HUES6 (cell line): ENCODE measurements around the gene GPS1.

Source experiments
- H3K27ac ChIP-seq: 2 replicates; pipeline ENCODE4 v1.7.0; 2013; ENCODE audit warnings: low read depth, mild to moderate bottlenecking, low read length, inconsistent platforms
- H3K27me3 ChIP-seq: 2 replicates; pipeline ENCODE4 v1.6.1; 2013; ENCODE audit warnings: low read length; ENCODE audit not compliant: control insufficient read depth, insufficient read depth
- H3K36me3 ChIP-seq: 2 replicates; pipeline ENCODE4 v1.6.1; 2013; ENCODE audit warnings: low read length; ENCODE audit not compliant: control insufficient read depth, insufficient read depth
- H3K4me1 ChIP-seq: 2 replicates; pipeline ENCODE4 v1.6.1; 2013; ENCODE audit warnings: low read length; ENCODE audit not compliant: control insufficient read depth, insufficient read depth
- H3K4me3 ChIP-seq: 2 replicates; pipeline ENCODE4 v1.5.1; 2013; ENCODE audit warnings: low read depth, low read length
- H3K9ac ChIP-seq: one replicate; pipeline ENCODE4 v1.6.1; 2013; ENCODE audit warnings: mild to moderate bottlenecking, low read length
- H3K9me3 ChIP-seq: 2 replicates; pipeline ENCODE4 v1.6.1; 2013; ENCODE audit warnings: low read depth, low read length; ENCODE audit not compliant: control insufficient read depth, insufficient read depth

GPS1 gene

DNA sequence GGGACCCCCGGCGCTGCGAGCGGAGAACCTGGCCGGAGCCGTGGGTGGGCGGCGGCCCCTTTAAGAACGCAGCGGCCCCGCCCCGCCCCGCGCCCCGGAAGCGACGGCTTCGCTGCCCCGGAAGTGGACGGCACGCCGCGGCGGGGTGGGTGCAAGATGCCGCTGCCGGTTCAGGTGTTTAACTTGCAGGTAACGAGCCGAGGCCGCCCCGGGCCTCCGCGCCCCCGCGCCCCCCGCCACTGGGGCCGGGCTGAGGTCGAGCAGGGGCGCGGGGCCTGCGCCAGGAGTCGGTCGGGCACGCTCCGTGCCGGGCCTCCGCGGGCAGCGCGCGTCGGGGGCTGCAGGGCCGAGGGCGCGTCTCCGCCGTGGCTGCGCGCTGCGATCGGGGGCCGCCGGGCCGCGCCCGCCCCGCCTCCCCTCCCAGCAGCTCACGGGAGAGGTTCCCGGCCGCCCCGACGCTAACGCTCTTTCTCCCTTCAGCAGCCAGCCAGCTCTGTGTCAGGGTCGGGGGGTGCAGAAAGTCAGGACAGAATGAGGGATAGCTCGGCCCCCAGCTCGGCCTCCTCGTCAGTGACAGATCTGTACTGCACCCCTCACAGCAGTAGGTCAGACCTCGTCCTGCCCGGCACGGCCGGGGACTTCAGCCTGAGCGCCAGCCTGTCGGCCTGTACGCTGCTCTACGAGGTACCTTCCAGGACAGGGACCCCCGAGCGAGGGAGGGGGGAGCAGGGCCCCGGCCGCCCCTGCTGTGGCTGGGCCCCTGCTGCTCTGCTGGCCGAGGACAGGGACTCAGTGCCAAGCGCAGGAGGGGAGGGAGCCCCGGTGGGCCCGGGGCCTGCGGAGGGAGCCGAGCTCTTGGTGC, at the start of gene GPS1, which contains the start of gene RFNG:
GPS1 (plus strand) TSS at position 123 of the 862 bp plus-strand sequence; CDS start at position 157, 34 bp downstream.
RFNG (minus strand) TSS at position 36 of the 862 bp plus-strand sequence. CDS start 45 bp downstream, outside the sequence.
- H3K4me1 ChIP-seq: peaks cover 9% of the 10 kb centered on the region
- H3K4me3 ChIP-seq: peak within 1 kb of the TSS; percentile 99
- no peak within 1 kb of the TSS; the same call in 1 of the 2 replicates for H3K27ac ChIP-seq
- no peaks in the 10 kb centered on the region for H3K9me3 ChIP-seq
- peak within 1 kb of the TSS; percentile 88 for H3K9ac ChIP-seq
- H3K27me3 ChIP-seq: no peaks in the 10 kb centered on the region
- peaks cover 73% of the 10 kb centered on the region for H3K36me3 ChIP-seq

GRCh38 chr17:82003411-82004381, 48.0 kb upstream of the GPS1 start:
- H3K27ac ChIP-seq: peak overlapping the region; percentile 61; the same call in 1 of the 2 replicates
- H3K9me3 ChIP-seq: no peaks in the 10 kb centered on the region
- H3K36me3 ChIP-seq: no peaks in the 10 kb centered on the region; the same call in 1 of the 2 replicates
- no peak overlapping the region for H3K4me3 ChIP-seq
- H3K4me1 ChIP-seq: peaks cover 5% of the 10 kb centered on the region; the same call in 1 of the 2 replicates
- peak overlapping the region; percentile 58 for H3K9ac ChIP-seq
- no peaks in the 10 kb centered on the region for H3K27me3 ChIP-seq

GRCh38 chr17:82004517-82005455, 46.9 kb upstream of the GPS1 start:
- Histone ChIP-seq H3K27ac (no peak overlapping the region), H3K9me3 (no peaks in the 10 kb centered on the region), H3K36me3 (no peaks in the 10 kb centered on the region), H3K4me3 (no peak overlapping the region), H3K4me1 (peaks cover 5% of the 10 kb centered on the region; the same call in 1 of the 2 replicates), H3K9ac (no peak overlapping the region), H3K27me3 (no peaks in the 10 kb centered on the region)

GRCh38 chr17:82005701-82006348, 45.9 kb upstream of the GPS1 start:
- Histone ChIP-seq H3K27ac (no peak overlapping the region), H3K4me3 (no peak overlapping the region), H3K9me3 (no peaks in the 10 kb centered on the region), H3K27me3 (no peaks in the 10 kb centered on the region), H3K9ac (no peak overlapping the region), H3K36me3 (no peaks in the 10 kb centered on the region), H3K4me1 (peaks cover 5% of the 10 kb centered on the region; the same call in 1 of the 2 replicates)

GRCh38 chr17:82006468-82007227, 45.0 kb upstream of the GPS1 start:
- Histone ChIP-seq H3K27ac (no peak overlapping the region), H3K27me3 (no peaks in the 10 kb centered on the region), H3K9ac (no peak overlapping the region), H3K4me1 (peaks cover 5% of the 10 kb centered on the region; the same call in 1 of the 2 replicates), H3K36me3 (no peaks in the 10 kb centered on the region; the same call in 1 of the 2 replicates), H3K4me3 (no peak overlapping the region), H3K9me3 (no peaks in the 10 kb centered on the region)

GRCh38 chr17:82007228-82007494, 44.5 kb upstream of the GPS1 start:
- H3K27ac ChIP-seq: no peak overlapping the region
- no peaks in the 10 kb centered on the region for H3K9me3 ChIP-seq
- H3K36me3 ChIP-seq: no peaks in the 10 kb centered on the region; the same call in 1 of the 2 replicates
- no peaks in the 10 kb centered on the region for H3K27me3 ChIP-seq
- no peak overlapping the region for H3K9ac ChIP-seq
- peaks cover 9% of the 10 kb centered on the region; the same call in 1 of the 2 replicates for H3K4me1 ChIP-seq
- no peak overlapping the region for H3K4me3 ChIP-seq

DNA sequence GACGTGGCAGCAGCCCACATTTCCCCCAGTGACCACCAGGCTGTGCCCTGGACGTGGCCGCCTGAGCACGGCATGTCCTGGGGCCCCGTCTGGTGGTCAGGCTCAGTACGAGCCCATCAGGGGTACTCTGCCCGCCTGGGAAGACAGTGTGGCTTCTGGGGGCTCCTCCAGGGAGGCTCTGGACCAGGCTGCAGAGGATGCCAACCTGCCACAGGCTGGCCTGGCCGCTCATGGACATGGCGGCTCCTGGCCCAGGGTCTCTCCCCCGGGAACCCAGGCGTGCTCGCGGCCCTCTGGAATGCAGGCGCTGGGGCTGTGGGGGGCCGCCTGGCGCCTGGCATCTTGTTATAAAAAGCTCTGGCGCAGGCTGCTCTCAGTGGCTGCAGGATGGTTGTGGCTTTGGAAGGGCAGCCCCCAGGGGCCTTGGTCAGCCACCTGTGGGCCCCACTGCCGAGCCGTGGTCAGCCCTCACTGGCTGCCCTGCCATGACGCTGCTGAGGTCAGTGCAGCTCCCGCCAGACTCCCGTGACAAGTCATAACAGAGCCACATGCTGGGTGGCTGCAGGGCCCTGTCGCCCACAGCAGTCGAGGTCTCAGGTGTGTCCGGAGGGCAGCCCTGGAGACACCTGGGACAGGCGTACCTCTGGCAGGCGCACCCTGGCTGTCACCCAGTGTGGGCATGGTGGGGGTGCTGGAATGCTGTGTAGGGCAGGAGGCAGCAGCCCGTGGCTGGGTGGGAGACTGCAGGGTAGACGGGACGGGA, 44.0 kb upstream of the GPS1 start:
- Histone ChIP-seq H3K9me3 (no peaks in the 10 kb centered on the region), H3K27me3 (no peaks in the 10 kb centered on the region), H3K4me1 (peaks cover 15% of the 10 kb centered on the region; the same call in 1 of the 2 replicates), H3K4me3 (no peak overlapping the region), H3K9ac (no peak overlapping the region), H3K36me3 (no peaks in the 10 kb centered on the region; the same call in 1 of the 2 replicates), H3K27ac (no peak overlapping the region)

- Histone ChIP-seq H3K27ac (no peak overlapping the region), H3K9me3 (no peaks in the 10 kb centered on the region), H3K36me3 (no peaks in the 10 kb centered on the region; the same call in 1 of the 2 replicates), H3K9ac (no peak overlapping the region), H3K4me3 (no peak overlapping the region), H3K27me3 (no peaks in the 10 kb centered on the region), H3K4me1 (peaks cover 19% of the 10 kb centered on the region; the same call in 1 of the 2 replicates)
Observed at GRCh38 chr17:82008258-82008940, 43.3 kb upstream of the GPS1 start.
